Activated naive CD4-positive, alpha-beta T cell treated with Interleukin-2 at 50 U/mL for 16 hours (primary cell): ENCODE measurements around the gene ITGA5.

ENCODE experiments used
- DNase-seq: peaks from one replicate; pipeline ENCODE4 v3.0.0-alpha.2; 2020

Gene ITGA5

DNA sequence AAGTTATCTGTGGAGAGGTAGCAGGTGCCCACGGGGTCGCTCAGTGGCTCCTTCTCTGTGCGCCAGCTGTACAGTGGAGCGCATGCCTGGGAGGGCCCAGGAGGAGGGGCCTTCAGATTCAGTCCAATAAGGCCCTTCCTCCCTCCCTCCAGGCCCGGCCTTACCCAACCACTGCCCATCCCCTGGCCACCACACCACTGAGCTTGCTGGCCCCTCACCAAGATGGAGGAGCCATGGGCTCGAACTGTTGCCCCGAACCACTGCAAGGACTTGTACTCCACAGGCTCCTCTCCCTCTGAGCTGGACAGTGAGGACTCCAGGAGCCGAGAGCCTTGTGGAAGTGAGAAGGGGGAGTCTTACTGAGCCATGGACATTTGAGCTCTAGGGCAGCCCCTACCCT, 9.8 kb downstream of the ITGA5 start:
- DNase-seq, result no peak

- no peak for DNase-seq
Observed at GRCh38 chr12:54407183-54407905, 11.7 kb downstream of the ITGA5 start.

- no peak for DNase-seq
Observed at GRCh38 chr12:54405573-54405972, 13.5 kb downstream of the ITGA5 start.

DNA sequence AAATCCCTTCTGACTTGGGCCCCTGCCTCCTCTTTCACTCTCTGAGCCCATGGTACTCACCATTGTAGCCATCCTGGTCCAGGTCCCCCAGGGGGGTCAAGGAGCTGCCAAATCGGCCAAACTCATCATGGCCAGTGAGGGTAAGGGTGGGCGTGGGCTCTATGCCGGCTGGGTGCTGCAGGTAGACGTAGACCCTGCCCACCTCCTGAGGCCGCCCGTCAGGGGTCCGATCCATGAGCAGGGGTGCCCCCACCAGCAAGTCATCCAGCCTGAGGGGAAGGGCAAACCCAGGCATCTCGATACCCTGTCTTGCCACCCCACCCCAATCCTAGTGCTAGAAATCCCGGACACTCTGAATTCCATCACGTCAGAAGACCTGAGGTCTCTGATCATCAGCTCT, 14.0 kb downstream of the ITGA5 start:
- DNase-seq, result no peak

DNA sequence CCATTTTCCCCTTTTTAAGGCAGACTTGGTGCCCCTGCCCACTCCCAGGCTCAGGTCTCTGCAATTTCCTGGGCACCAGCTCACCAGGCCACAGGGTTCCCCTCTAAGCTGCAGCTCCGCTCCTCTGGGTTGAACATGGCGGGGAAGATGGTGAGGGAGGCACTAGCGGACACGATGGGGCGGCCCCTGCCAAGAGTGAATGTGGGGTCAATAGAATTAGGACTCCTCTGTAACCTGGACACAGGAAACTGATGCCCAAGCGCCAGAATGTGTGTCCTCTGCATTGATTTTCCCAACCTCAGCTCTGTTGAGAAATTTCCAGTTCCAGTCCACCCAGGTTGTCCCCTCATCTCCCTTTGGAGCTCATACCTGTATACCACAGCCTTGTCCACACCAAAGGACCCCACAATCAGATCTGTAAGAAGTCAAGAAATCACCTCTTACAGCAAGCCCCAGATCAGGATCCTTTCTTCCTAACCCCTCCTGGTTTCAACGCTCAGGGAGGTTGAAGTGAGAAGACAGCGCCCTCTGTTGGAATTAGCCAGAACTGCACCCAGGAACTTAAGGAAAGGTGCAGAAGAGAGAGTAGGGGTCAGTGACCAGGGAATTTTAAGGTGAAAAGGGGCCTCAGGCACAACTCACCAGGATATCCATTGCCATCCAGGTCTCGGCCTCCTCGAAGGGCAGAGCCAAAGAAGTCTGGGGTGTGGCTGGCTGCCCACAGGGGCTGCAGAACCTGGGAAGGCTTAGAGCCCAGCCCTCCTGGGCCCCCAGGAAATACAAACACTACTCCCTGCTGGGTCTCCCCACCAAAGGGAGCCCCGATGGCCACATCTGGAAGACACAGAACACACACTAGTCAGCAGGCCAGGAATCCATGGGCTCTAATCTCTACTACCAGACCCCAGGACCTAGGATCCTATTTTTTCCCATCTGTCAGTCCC, 14.7 kb downstream of the ITGA5 start:
- peak; percentile 69 for DNase-seq

GRCh38 chr12:54401119-54401518, 17.9 kb downstream of the ITGA5 start:
- no peak for DNase-seq

DNA sequence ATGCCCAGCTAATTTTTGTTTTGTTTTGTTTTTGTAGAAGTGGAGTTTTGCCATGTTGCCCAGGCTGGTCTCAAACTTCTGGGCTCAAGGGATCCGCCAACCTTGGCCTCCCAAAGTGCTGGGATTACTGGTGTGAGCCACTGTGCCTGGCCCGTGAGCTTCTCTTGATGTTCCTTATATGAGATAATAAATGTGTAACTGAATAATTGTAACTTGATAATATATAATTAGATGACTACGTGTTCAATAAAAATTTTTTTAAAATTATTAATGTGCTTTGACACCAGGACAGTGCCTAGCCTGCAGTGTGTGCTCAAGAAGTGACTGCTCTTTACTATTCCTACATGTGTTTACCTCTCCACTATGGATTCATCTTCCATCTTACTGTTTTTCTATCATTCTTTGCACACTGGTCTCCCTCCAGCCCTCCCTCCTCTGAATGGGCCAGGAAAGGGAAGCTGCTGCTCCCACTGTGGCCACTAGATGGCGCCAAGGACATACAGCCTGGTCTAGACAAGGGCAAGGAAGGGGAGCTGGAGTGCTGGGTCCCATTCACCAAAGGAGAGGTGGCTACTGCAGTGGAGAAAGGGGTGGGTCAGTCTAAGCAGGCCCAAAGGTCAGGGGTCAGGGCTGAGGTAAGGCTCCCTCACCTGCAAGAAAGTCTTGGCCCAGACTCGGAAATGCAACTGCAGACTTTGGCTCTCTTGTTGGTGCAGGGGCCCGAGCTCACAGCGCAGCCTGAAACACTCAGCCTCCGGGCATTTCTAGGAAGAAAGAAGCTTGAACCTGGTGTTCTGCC, 19.9 kb downstream of the ITGA5 start:
- DNase-seq, result peak; percentile 90

GRCh38 chr12:54398218-54398617, 20.8 kb downstream of the ITGA5 start:
- DNase-seq, result no peak

DNA sequence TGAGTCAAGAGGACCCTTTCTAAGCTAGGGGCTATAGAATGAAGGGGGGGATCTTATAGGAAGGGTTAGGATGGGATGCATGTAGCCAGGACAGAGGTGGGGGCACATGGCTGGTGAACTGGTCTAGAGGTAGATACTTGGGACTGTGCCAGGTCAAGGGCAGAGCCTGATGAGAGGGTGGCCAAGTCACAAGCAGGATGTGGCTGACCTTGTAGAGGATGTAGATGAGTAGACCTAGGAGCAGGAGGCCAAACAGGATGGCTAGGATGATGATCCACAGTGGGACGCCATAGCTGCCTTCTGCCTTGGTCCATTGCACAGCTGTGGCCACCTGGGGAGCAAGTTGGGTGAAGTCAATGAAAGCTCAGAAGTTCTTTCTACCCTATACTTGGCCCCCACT, 21.9 kb downstream of the ITGA5 start:
- DNase-seq, result no peak

DNA sequence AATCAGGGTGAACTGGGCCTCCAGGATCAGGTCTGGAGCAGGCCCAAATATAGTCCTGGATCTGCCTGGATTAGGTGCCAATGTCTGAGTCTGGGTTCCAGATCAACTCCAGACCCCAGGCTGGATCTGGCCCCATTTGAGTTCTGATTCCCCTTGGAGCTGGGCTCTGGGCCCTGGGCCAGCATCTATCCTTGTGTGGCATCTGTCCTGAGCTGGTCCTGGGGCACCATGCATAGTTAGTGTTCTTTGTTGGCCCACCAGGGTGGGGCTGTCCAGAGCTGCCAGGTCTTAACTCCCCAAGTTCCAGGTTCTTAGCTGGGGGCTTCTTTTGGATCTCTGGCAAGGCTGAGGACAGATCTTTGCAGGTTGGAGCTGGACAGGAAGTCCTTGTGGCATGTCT, 23.5 kb downstream of the ITGA5 start:
- DNase-seq, result no peak

GRCh38 chr12:54394986-54395385, 24.1 kb downstream of the ITGA5 start:
- no peak for DNase-seq

DNA sequence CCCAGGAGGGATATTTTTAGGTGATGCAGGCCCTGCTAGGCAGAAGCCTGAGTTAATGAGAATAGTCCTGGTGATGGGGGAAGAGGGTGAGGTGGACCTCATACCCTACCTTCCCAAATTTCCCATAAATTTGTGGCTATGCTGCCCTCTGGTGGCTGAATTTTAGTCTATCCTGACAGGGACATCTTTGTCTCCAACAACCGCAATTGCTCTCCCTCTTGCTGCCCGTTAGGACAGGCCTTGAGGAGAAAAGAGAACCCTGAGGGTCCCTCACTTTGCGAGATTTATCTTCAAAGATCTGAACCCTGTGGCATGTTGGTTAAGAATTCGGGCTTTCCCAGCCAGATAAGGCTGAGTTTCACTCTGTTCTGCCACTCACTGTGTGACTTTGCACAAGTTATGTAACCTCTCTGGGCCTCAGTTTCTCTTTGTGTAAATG, 24.8 kb downstream of the ITGA5 start:
- peak; percentile 46 for DNase-seq

DNA sequence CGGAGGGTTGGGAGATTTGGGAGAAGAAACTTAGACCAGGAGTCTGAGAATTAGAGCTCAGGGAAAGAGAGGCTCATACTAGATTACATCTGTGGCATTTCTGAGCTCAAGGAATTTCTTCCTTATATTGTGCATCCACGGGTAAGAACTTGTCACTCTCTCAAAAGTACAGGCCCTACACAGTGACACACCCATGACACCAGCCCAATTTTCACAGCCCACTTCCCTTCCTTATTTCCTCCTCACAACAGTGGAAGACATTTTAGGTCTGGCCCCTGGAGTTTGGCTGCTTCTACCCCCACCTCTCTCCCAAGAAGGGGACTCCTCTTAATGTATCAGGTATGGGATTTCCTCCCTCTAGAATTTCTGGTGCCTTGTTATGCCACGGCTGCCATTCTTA, 25.3 kb downstream of the ITGA5 start:
- DNase-seq, result no peak

DNA sequence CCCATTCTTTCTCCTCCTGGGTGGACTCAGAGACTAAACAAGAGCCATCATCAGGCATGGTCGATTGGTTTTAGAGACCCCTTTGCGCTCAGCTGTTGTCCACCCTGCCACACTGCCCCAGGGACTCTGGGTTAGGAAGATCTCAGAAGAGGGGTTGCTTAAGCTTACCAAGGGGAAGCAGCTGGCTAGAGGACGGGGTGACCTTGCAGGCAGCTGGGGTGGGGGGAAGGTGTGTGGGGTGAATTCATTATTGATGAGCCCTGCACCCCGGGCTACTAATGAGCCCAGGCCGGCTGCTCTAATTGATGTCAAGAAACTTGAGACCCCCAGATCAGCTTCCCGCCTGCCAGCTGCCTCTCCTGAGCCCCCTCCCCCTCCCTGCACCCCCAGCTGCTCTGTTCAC, 25.9 kb downstream of the ITGA5 start:
- no peak for DNase-seq

GRCh38 chr12:54392485-54393206, 26.4 kb downstream of the ITGA5 start:
- DNase-seq, result no peak

GRCh38 chr12:54390668-54391551, 28.2 kb downstream of the ITGA5 start:
- peak; percentile 73 for DNase-seq

DNA sequence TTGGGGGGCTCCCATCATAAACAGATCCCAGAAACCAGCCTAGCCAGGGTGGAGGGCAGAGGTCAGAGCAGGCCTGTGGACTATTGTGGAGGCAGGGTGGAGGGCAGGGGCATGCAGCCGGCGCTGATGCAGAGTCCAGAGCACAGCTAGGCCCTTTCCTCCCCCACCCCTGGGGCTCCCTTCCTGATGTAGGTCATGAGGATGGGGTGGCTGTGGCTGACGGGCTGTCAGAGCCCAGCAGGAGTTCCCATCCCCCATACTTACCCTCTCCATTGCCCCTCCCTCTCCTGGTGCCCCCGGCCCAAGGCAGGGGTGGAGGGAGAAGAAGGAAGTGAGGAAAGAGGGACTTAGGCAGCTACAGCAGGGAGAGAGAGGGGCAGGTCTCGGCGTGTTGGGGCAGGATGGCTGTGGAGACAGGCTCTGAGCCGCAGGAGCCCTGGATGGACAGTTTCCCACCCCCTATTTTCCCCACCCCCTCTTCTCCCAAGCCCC, 28.8 kb downstream of the ITGA5 start:
- no peak for DNase-seq

GRCh38 chr12:54389607-54390175, 29.4 kb downstream of the ITGA5 start:
- DNase-seq, result no peak

DNA sequence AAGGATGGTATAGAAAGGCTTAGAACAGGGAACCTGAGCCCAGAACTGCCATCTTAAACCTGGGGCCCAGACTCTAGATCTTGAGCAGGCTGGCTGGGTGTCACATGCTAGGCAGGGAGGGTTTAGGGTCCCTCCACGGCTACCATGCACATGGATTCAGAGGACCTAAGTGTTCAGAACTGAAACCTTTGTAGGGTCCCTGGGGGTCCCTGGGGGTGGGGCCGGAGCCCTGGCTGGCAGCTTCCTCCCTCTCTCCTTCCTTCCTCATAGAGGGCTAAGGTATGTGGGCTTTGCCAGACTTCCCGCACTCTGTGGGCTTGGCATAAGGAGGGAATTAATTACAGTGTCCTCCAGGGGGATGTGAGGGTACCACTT, 29.9 kb downstream of the ITGA5 start:
- no peak for DNase-seq

DNA sequence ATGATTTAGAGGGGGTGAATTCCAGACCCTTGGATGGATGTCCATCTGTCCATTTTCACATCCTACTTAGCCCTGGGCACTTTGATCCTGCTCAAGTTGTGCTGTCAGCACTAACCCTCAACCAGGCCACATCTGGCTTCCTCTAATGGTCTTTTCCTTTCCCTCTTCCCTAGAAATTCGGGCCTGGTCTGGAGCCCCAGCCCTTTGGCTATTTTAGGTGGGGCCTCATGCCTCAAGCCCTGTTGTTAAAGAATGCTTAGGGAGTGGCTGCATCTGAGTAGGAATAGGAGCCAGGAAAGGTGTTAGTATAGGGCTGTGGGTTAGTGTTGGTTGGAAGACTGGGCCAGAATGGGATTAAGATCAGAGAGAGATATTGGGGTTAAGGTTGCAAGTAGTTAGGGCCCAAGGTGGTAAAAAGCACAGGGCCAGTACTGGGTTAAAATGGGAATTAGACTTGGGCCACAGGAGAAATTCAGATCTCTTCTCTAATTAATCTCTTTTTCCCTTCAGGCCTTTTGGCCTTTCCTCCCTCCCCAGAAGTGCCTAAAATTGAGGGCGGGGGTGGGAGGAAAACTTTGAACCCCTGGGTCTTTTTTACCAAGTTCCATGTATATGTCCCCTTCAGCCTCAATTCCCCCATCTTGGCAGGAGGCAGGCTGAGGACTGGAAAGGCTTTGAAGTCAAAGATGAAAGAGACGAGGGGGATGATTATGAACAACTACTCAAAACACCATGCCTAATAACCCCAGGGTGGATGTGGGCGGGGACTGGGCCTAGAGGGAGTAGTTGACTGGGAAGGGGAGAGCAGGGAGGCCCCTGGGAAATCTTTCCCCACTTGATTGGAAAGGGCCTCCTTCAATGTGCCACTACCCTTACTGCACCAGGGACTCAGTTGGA, 30.6 kb downstream of the ITGA5 start:
- DNase-seq, result no peak
